ENCODE results near the gene HRH1. TPM values are rescaled to one million over a fixed set of nuclear protein-coding genes. Genes with fewer than 3 reads are reported as not detected.
"Not testable (repeated sequence)": the region's sequence is repeated elsewhere in the genome, so short reads cannot be mapped to it uniquely, and the experiment has no call there.

HRH1 gene
- total and polyA plus RNA-seq, 2 of the 13 experiments (the other 11 are each of a cell fraction or from before 2014, with no cell fraction given) = not detected

- no peak for TF ChIP-seq ZNF691 (CRISPR knock-in tag; IDR thresholded peaks at IDR 0.05; ENCODE audit: borderline replicate concordance, low read depth)
- no peak for TF ChIP-seq DBP (CRISPR knock-in tag; IDR thresholded peaks at IDR 0.05; ENCODE audit: not compliant biosample characterization)
Observed at GRCh38 chr3:11254876-11255275, 100.6 kb downstream of the HRH1 start (continued).

- peaks cover 0 to 45% of the 10 kb centered on the region in 2 experiments for H3K27me3 ChIP-seq (ENCODE audit: control insufficient read depth in 1 of 2, insufficient read depth in 2 of 2, low read length in 2 of 2)
- H3K4me3 ChIP-seq (replicated peaks in 1 of 3; ENCODE audit: insufficient read depth in 1 of 3, low read depth in 2 of 3, low read length in 3 of 3); H2AFZ ChIP-seq (ENCODE audit: low read length); DNase-seq (ENCODE audit: low spot score); H3K9ac ChIP-seq (ENCODE audit: insufficient read depth, low read depth, low read length); H3K27ac ChIP-seq (ENCODE audit: extremely low read length, insufficient read depth, low read length); ATAC-seq; H3K36me3 ChIP-seq (replicated peaks in 1 of 2; ENCODE audit: control insufficient read depth in 1 of 2, insufficient read depth in 2 of 2, low read length in 2 of 2); H3K4me1 ChIP-seq (ENCODE audit: insufficient read depth, low read length); intact Hi-C loops (cut with micrococcal nuclease; ENCODE audit: unreplicated experiment); BruUV-seq (replicated peaks); in situ Hi-C loops (cut with HindIII; ENCODE audit: extremely low pct_ligation_motif_present, low pct_unique_long_range_greater_than_20kb); FAIRE-seq; H3K9me3 ChIP-seq (ENCODE audit: low read length); H4K20me1 ChIP-seq (ENCODE audit: insufficient read depth, low read length); H3K79me2 ChIP-seq (ENCODE audit: insufficient read depth, low read length); H3K4me2 ChIP-seq (ENCODE audit: low read depth, low read length); POLR2A ChIA-PET; CTCF ChIA-PET (ENCODE audit: low intra/inter-chr PET ratio, low total read pairs): not testable (repeated sequence)
- WGBS (ENCODE audit: low lambda C conversion rate) = 39% methylated on average over 5 of the region's 5 CpGs
Observed at GRCh38 chr3:11255537-11255936, 101.2 kb downstream of the HRH1 start.

- ChIA-PET CTCF (ENCODE audit: low intra/inter-chr PET ratio, low total read pairs) (no interaction called here), POLR2A (no interaction called here)
- no peaks in the 10 kb centered on the region for H3K36me3 ChIP-seq (replicated peaks in 1 of 2; ENCODE audit: control insufficient read depth in 1 of 2, insufficient read depth in 2 of 2, low read length in 2 of 2)
- FAIRE-seq (no peak), DNase-seq (ENCODE audit: low spot score) (no peak), ATAC-seq (no peak; the same call in 2 of the 3 replicates)
- no peak overlapping the region for H2AFZ ChIP-seq (ENCODE audit: low read length)
- peaks cover 0 to 28% of the 10 kb centered on the region in 2 experiments for H3K27me3 ChIP-seq (ENCODE audit: control insufficient read depth in 1 of 2, insufficient read depth in 2 of 2, low read length in 2 of 2)
- 53% methylated on average over 3 of the region's 11 CpGs for WGBS (ENCODE audit: low lambda C conversion rate)
- H3K9me3 ChIP-seq (ENCODE audit: low read length) = no peaks in the 10 kb centered on the region
- no TSS peak for BruUV-seq (replicated peaks)
- intact Hi-C loops (cut with micrococcal nuclease; ENCODE audit: unreplicated experiment) = no loop called here
- H3K79me2 ChIP-seq (ENCODE audit: insufficient read depth, low read length) = no peaks in the 10 kb centered on the region
- H3K4me1 ChIP-seq (ENCODE audit: insufficient read depth, low read length) = no peaks in the 10 kb centered on the region
- no peak overlapping the region for H3K4me3 ChIP-seq (replicated peaks in 1 of 3; ENCODE audit: insufficient read depth in 1 of 3, low read depth in 2 of 3, low read length in 3 of 3)
- H3K9ac ChIP-seq (ENCODE audit: insufficient read depth, low read depth, low read length) = no peak overlapping the region
- H3K4me2 ChIP-seq (ENCODE audit: low read depth, low read length) = no peak overlapping the region
- no peaks in the 10 kb centered on the region for H4K20me1 ChIP-seq (ENCODE audit: insufficient read depth, low read length)
- no peak overlapping the region for H3K27ac ChIP-seq (ENCODE audit: extremely low read length, insufficient read depth, low read length)
- in situ Hi-C loops (cut with HindIII; ENCODE audit: extremely low pct_ligation_motif_present, low pct_unique_long_range_greater_than_20kb) = no loop called here
- no peak for TF ChIP-seq IKZF5 (CRISPR knock-in tag; IDR thresholded peaks at IDR 0.05)
- TF ChIP-seq ZNF780A (CRISPR knock-in tag; IDR thresholded peaks at IDR 0.05) = no peak
- TF ChIP-seq SIN3A (IDR thresholded peaks at IDR 0.05; ENCODE audit: borderline replicate concordance, low read depth, low read length) = no peak
- no peak for TF ChIP-seq HHEX (CRISPR knock-in tag; IDR thresholded peaks at IDR 0.05)
- no peak for TF ChIP-seq E2F5 (CRISPR knock-in tag; conservative IDR thresholded peaks at IDR 0.05)
- no peak for TF ChIP-seq ZUFSP (CRISPR knock-in tag; IDR thresholded peaks at IDR 0.05; ENCODE audit: borderline replicate concordance)
- TF ChIP-seq ZNF251 (CRISPR knock-in tag; IDR thresholded peaks at IDR 0.05) = no peak
- no peak for TF ChIP-seq POLR2G (IDR thresholded peaks at IDR 0.05; ENCODE audit: low read depth, low read length)
- no peak for TF ChIP-seq ZC3H13 (CRISPR knock-in tag; IDR thresholded peaks at IDR 0.05)
Observed at GRCh38 chr3:11258958-11259357, 104.7 kb downstream of the HRH1 start.
